ENCODE results near the gene SLC1A3. TPM values are rescaled to one million over a fixed set of nuclear protein-coding genes. Genes with fewer than 3 reads are reported as not detected.

SLC1A3 gene
- total and polyA plus RNA-seq, 2 of the 4 experiments (the other 2 are of a cell fraction), result 0.27 to 1.3 TPM

GRCh38 chr5:36680066-36680465 lies 73.7 kb downstream of the SLC1A3 start:
- intact Hi-C loops (cut with micrococcal nuclease), result no loop called here
- no peak overlapping the region for H3K23ac ChIP-seq (ENCODE audit: low read depth, low read length)
- ATAC-seq (ENCODE audit: low read depth), result no peak
- no peak overlapping the region for H2BK120ac ChIP-seq (ENCODE audit: low read depth, low read length)
- TF ChIP-seq ELK1 (IDR thresholded peaks at IDR 0.05; ENCODE audit: borderline replicate concordance, low read depth, low read length), result no peak
- TF ChIP-seq USF2 (IDR thresholded peaks at IDR 0.05; ENCODE audit: low read depth, low read length), result no peak
- TF ChIP-seq RCOR1 (IDR thresholded peaks at IDR 0.05; ENCODE audit: insufficient replicate concordance, low read length), result no peak
- no peak for TF ChIP-seq POLR2A (IDR thresholded peaks at IDR 0.05; ENCODE audit: low read depth, low read length)
- TF ChIP-seq CTCF (conservative IDR thresholded peaks at IDR 0.05; ENCODE audit: low read depth, low read length), result no peak
- TF ChIP-seq CHD1 (IDR thresholded peaks at IDR 0.05; ENCODE audit: low read depth, low read length), result no peak
- no peak for TF ChIP-seq RAD21 (IDR thresholded peaks at IDR 0.05; ENCODE audit: low read length)
- no peak for TF ChIP-seq MAZ (IDR thresholded peaks at IDR 0.05; ENCODE audit: borderline replicate concordance, low read depth, low read length)
- TF ChIP-seq RFX5 (IDR thresholded peaks at IDR 0.05; ENCODE audit: low read depth, low read length), result no peak
- H3K27me3 ChIP-seq (ENCODE audit: control insufficient read depth, insufficient read depth, low read length), result no peaks in the 10 kb centered on the region
- no peaks in the 10 kb centered on the region for H3K9me3 ChIP-seq (ENCODE audit: control insufficient read depth, insufficient read depth, low read length)
- ChIA-PET POLR2A (ENCODE audit: unreplicated experiment) (no interaction called here), CTCF (interaction anchor here (2.0 kb wide), 1 partner anchor 10 kb away, joined by 6 read pairs; no protein-coding TSS in a partner anchor)
- no peak for DNase-seq
- H3K4me1 ChIP-seq (ENCODE audit: control insufficient read depth, insufficient read depth, low read length), result peaks cover 5% of the 10 kb centered on the region; the same call in 1 of the 2 replicates
- H3K18ac ChIP-seq (ENCODE audit: low read depth, low read length), result no peak overlapping the region
- 95% methylated on average over 3 of the region's 7 CpGs; no CpG with 5 or more reads in 1 of the 2 experiments for WGBS, 2 experiments (ENCODE audit: extremely low coverage in 2 of 2, insufficient read length in 1 of 2)
- in situ Hi-C loops (cut with MboI; ENCODE audit: low sequenced_read_pairs), result no loop called here
- no peak overlapping the region for H4K5ac ChIP-seq (ENCODE audit: low read depth, low read length)
- H4K91ac ChIP-seq (ENCODE audit: insufficient read depth, low read depth, low read length), result no peak overlapping the region
- H3K4me2 ChIP-seq (ENCODE audit: low read depth, low read length), result no peak overlapping the region
- H3K36me3 ChIP-seq (ENCODE audit: control insufficient read depth, insufficient read depth, low read length), result no peaks in the 10 kb centered on the region
- H3K56ac ChIP-seq (ENCODE audit: extremely low read depth, insufficient read depth, low read length), result no peak overlapping the region
- no peak overlapping the region for H4K8ac ChIP-seq (ENCODE audit: low read depth in 2 of 2, low read length in 2 of 2)
- no peak overlapping the region for H3K4me3 ChIP-seq (ENCODE audit: insufficient read depth, low read depth, low read length)
- H3K27ac ChIP-seq (ENCODE audit: insufficient read depth, low read length), result no peak overlapping the region
- no peak overlapping the region for H3K4ac ChIP-seq (ENCODE audit: low read depth, low read length)
- H2BK5ac ChIP-seq (ENCODE audit: low read depth, low read length, poor library complexity, severe bottlenecking), result no peak overlapping the region
- no peaks in the 10 kb centered on the region for H3K79me1 ChIP-seq (ENCODE audit: low read depth in 1 of 2, low read length in 2 of 2)
- H3K14ac ChIP-seq (replicated peaks; ENCODE audit: low read depth, low read length), result no peak overlapping the region
- dilution Hi-C loops (cut with HindIII; ENCODE audit: low sequenced_read_pairs, unreplicated experiment), result no loop called here
- H2AK5ac ChIP-seq (ENCODE audit: low read depth, low read length), result no peak overlapping the region
- H2BK20ac ChIP-seq (ENCODE audit: low read depth, low read length), result no peak overlapping the region
- H4K20me1 ChIP-seq (ENCODE audit: insufficient read depth, low read length), result no peaks in the 10 kb centered on the region
- H2AFZ ChIP-seq (replicated peaks; ENCODE audit: low read length, poor library complexity), result peak overlapping the region; percentile 36
- no peak overlapping the region for H3K9ac ChIP-seq (ENCODE audit: low read depth, low read length)
- H2AK9ac ChIP-seq (replicated peaks; ENCODE audit: low read depth, low read length, poor library complexity), result peak overlapping the region; percentile 32
- H3K9me1 ChIP-seq (ENCODE audit: insufficient read depth, low read length), result no peaks in the 10 kb centered on the region
- H2BK15ac ChIP-seq (ENCODE audit: low read depth, low read length), result no peak overlapping the region
- no TSS peak for BruUV-seq (replicated peaks)
